GM21360 (cell line): Measurements from ENCODE around the gene TMEM151A.
A peak's percentile ranks its signal among the peaks of the same experiment; 100 is the strongest.

Source experiments
- ATAC-seq: cut with Tn5 transposase; IDR thresholded peaks from one replicate; pipeline ENCODE4 v1.9.1; 2021; ENCODE audit warnings: mild to moderate bottlenecking, moderate library complexity; ENCODE audit not compliant: unreplicated experiment

TMEM151A gene

DNA sequence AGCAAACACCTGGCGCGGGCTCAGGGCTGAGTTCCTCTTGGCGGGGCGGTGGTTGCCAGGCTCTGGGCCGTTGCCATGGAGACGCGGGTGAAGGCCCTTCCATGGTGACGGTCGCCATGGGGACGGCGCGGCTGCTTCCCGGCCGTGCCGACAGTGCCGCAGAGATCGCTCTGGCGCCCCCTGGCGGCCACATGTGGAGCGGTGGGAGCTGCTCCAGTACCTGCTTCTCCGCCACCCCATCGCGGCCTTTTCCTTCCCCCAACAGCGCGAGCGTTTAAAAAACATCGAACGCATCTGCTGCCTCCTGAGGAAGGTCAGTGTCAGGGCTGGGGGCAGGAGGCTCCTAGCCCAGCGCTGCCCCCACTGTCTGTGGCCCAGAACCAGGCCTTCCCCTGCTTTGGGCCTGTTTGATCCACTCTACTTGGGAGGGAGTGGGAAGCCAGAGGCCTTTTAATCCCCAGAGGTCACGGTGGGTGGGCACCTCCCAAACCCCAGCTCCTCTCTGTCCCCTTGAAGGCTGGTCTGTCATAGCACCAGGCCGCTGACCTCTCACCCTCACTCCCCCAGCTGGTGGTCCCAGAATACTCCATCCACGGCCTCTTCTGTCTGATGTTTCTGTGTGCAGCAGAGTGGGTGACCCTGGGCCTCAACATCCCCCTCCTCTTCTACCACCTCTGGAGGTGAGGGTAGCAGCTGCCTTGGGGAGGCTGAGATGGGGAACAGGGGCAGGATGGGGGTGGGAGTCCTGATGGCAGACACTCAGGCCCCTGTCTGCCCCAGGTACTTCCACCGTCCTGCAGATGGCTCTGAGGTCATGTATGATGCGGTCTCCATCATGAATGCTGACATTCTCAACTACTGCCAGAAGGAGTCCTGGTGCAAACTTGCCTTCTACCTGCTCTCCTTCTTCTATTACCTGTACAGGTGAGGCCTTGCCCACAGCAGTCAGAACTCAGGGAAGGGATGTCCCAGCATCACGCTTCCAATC is 8.9 kb upstream of the TMEM151A start:
- ATAC-seq, result peak; percentile 63

DNA sequence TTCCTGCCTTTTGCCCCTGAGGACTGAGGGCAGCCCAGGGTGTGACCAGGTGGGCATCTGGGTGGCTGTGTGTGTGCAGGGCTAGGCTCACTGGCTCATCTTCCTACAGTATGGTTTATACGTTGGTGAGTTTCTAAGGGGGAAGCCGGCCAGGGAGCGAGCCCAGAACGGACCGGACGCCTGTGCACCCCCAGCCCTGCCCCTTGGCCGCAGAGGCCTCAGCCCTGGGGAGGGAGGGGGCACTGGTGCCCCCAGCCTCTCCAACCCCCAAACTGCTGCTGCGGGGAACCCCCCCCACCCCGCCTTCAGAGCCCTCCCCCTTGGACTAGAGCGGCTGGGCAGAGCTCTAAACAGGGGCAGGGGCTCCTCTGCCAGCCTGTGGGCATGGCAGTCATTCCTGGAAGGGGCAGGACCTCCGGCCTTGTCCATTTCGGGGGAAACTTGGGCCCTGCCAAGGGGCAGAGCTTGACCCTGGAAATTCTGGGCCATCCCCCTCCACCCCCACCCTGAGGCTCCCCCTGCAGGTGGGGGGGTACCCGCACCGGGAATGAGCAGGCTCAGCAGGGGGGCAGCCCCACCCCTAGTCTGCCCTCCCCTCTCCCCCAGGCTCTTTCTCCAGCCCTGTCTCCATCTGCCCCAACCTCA is 8.1 kb upstream of the TMEM151A start:
- no peak for ATAC-seq

DNA sequence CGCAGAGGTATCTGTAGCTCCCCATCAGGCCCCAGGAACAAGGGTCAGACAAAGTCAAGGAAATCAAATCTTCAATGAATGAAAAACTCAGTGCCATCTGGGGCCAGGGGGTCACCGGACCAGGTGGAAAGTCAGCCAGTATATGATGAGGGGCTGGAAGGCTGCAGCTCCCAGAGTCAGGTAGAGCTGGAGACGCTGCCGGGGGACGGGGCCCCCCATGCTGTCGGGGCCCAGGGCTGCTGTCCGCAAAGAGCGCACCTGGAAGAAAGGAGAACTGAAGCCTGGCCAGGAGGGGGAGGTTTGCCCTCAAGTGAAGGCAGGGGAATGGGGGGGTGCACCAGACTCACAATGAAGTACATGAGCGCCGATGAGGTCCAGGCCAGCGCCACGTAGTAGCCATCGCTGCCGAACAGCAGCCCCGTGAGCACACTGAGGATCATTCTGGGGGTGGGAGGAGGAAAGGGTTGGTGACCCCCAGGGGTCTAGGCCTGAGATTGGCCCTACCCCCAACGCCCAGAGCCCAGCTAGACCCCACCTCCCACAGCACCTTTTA is 7.1 kb upstream of the TMEM151A start:
- no peak for ATAC-seq

GRCh38 chr11:66285250-66285947 is 6.3 kb upstream of the TMEM151A start:
- ATAC-seq, result no peak

DNA sequence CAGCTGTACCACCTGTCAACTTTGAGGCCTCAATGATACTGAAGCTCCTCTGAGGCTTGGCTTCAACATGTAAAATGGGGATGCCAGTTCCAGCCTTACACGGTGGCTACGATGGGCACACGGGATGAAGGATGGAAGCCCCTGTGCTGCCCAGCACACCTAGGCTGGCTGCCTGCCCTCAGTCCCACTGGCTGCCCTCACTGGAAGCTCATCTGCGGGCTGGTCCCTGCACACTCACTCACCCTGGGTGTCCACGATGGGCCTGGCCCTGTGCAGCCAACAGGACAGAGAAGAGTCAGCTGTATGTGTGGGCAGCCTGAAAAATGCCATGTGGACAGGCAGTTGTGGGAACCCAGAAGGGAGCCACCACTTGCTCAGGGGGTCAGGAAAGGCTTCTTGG is 5.0 kb upstream of the TMEM151A start:
- no peak for ATAC-seq

- no peak for ATAC-seq
These were observed 4.3 kb upstream of the TMEM151A start for GRCh38 chr11:66287211-66287888.

GRCh38 chr11:66287889-66288670 is 3.6 kb upstream of the TMEM151A start:
- ATAC-seq, result no peak

DNA sequence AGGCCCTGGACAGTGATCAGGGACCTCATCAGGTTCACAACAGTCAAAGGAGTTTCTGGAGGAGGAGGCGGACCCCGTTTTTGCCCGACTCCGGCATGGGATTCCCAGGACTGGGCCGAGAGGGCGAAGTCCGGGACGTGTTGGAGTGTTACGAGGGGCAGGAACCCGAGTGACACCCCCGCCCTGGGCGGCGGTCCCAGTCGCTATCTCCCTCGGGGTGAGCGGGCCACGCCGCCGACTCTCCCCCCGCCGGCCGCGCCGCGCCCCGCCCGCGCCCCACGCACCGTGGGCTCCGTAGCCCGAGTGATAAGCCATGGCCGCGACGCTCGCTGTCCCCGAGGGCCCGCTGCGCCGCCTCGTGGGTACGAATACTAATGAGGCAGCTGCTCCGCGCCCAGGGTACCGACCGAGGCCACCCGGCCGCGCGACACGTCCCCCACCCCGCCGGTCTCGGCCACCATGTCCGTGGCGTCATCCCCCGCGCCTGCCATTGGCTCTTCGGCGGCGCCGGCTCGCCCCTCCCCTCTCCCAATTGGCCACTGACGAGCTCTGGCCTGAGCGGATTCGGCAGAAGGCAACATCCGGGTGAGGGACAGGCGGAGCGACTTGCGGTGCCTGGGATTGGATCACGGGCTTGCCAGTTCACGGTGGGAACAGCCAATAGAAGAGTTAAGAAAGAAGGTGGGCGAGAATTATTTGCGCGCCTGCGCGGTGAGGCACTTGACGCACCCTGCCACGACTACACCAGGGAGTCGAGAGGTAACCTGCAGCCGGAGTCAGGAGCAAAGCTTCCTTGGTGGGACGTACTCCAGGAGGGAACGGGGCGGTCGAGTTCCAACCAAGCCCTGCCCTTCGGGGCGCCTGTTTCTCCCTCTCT is 2.8 kb upstream of the TMEM151A start, which contains the start of gene YIF1A:
Gene YIF1A (minus strand): TSS at position 473 of the 877 bp plus-strand sequence. CDS start 158 bp downstream, at position 315.
- ATAC-seq, result peak; percentile 91

GRCh38 chr11:66289548-66290329 is 2.0 kb upstream of the TMEM151A start:
- peak; percentile 32 for ATAC-seq

DNA sequence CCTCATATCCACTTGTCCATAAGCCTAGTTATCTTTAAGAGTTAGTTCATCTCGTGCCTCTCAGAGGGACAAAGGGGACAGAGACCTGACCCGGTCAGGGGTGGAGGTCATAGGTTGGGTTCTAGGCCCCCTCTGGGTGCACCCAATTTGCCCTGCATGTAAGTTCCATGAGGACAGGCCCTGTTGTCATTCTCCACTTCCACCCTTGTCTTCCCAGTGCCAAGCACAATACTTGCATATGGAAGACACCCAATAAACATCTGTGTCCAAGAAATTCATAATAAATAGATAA is 1.4 kb upstream of the TMEM151A start:
- ATAC-seq, result no peak

DNA sequence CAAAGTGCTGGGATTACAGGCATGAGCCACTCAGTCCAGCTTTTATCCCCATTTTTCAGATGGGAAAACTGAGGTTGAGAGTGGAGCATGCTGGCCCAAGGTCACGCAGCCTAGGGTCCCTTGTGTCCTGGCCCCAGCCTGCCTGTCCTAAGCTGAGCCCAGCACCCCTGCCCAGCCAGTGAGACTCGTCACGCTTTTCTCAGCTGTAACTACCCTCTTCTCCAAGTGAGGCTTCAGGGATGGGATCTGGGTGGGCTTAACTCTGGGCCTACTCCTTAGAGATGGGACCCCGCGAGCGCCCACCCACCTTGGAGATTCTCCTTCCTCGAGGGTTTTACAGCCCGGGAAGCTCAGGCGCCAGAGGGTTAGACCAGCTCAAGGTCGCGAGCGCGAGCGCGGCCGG is 390 bp upstream of the TMEM151A start:
- ATAC-seq, result no peak

DNA sequence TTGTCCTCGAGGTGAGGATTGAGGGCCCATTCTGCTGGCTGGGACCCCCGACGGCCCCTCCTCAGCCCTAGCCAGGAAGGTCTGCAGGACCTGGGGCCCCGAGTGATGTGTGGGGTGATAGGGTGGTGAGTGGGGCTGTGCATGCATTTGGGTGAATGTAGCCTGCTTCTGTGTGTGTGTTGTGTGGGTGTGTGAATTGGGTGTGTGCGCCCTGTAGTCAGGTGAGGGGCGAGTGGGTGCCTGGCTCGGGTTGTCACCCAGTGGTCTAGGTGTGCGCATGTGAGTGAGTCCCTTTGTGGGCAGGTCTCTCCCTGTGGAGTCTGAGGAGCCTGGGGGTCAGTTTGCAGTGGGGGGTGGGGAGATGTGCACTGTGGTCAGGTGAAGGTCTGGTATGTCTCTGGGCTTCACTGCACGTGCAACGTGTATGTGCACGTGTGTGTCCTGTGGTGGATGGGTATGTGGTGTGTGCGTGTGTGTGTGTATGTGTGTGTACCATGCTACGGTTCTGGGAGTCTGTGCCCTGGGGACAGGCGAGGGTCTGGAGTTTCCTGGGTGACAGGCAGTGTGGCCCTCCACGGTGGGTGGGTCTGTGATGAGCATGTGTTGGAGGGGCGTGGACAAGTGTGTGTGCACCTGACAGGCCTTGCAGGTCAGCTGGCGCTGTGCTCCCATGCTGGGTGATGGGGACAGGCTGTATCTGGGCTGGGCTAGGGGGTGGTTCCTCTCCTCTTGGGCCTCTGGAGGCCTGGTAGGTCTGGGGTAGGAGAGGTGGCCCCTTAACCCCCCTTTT is 1.0 kb downstream of the TMEM151A start:
- no peak for ATAC-seq

GRCh38 chr11:66293352-66293751 is 1.7 kb downstream of the TMEM151A start:
- no peak for ATAC-seq

- no peak for ATAC-seq
These were observed 2.3 kb downstream of the TMEM151A start for GRCh38 chr11:66293777-66294625.

DNA sequence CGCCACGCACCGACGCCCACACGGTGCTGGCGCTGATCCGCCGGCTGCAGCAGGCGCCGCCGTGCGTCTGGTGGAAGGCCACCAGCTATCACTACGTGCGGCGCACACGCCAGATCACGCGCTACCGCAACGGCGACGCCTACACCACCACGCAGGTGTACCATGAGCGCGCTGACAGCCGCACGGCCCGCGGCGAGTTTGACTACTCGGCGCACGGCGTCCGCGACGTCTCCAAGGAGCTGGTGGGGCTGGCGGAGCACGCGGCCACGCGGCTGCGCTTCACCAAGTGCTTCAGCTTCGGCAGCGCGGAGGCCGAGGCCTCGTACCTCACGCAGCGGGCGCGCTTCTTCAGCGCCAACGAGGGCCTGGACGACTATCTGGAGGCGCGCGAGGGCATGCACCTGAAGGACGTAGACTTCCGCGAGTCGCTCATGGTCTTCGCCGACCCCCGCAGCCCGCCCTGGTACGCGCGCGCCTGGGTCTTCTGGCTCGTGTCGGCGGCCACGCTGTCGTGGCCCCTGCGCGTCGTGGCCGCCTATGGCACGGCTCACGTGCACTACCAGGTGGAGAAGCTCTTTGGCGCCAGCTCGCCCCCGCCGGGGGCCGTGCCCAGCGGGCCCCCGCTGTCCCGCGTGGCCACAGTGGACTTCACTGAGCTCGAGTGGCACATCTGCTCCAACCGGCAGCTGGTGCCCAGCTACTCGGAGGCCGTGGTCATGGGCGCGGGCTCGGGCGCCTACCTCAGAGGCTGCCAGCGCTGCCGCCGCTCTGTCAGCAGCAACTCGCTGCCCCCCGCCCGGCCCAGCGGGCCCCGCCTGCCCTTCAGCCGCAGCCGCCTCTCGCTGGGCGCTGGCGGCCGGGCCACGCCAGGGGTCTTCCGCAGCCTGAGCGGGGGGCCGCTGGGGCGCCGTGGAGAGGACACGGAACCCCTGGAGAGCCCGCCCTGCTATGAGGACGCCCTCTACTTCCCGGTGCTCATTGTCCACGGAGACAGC is 3.2 kb downstream of the TMEM151A start:
- no peak for ATAC-seq
